HK-2 (cell line): Measurements from ENCODE around the gene TCHP.
"Not testable (repeated sequence)": the region's sequence is repeated elsewhere in the genome, so short reads cannot be mapped to it uniquely, and the experiment has no call there.

ENCODE experiments used
- DNase-seq: peaks from one replicate; pipeline ENCODE4 v3.0.0-alpha.2; 2018; ENCODE audit not compliant: unreplicated experiment

The TCHP gene

GRCh38 chr12:109879351-109880042, 20.6 kb upstream of the TCHP start:
- DNase-seq: no peak

- peak; percentile 82 for DNase-seq
These were observed 19.8 kb upstream of the TCHP start, which contains the start of gene GLTP for GRCh38 chr12:109880043-109880931. TSS of gene GLTP (minus strand) at chr12:109880541. CDS start at chr12:109880374, 167 bp downstream.

- DNase-seq: no peak
These were observed 19.1 kb upstream of the TCHP start for GRCh38 chr12:109880938-109881337.

- DNase-seq: no peak
These were observed 18.3 kb upstream of the TCHP start for GRCh38 chr12:109881752-109882151.

- no peak for DNase-seq
These were observed 16.6 kb upstream of the TCHP start for GRCh38 chr12:109883461-109883860.

GRCh38 chr12:109885616-109886015, 14.5 kb upstream of the TCHP start:
- DNase-seq: no peak

GRCh38 chr12:109888179-109889020, 11.7 kb upstream of the TCHP start:
- no peak for DNase-seq

DNA sequence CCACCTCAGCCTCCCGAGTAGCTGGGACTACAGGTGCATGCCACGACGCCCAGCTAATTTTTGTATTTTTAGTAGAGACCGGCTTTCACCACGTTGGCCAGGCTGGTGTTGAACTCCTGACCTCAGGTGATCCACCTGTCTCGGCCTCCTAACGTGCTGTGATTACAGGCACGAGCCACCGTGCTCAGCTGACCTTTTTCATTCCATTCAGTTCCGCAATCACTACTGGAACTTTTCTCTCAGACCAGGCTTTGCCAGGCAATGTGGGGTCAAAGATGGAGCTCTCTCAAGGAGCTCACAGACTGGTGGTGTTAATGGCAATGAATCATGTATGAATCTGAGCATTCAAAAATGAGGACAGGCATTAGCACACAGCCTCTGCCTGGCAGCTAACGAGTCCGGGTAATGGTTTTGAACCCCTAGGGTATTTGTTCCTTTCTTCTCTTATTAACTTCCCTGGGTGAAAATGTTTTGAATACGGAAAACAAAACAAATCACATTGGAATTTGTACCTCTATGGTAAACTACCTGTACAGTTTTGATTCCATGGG, 9.4 kb upstream of the TCHP start:
- no peak for DNase-seq

DNA sequence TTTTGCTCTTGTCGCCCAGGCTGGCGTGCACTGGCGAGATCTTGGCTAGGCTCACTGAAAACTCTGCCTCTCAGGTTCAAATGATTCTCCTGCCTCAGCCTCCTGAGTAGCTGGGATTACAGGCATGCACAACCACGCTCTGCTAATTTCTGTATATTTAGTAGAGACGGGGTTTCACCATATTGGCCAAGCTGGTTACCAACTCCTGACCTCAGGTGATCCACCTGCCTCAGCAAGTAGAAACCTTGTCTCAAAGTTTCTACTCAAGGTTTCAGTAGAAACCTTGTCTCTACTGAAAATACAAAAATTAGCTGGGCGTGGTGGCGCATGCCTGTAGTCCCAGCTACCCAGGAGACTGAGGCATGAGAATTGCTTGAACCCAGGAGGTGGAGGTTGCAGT, 8.3 kb upstream of the TCHP start:
- not testable (repeated sequence) for DNase-seq

GRCh38 chr12:109892165-109892715, 7.8 kb upstream of the TCHP start:
- DNase-seq: no peak

GRCh38 chr12:109892748-109893147, 7.3 kb upstream of the TCHP start:
- no peak for DNase-seq

- no peak for DNase-seq
These were observed 6.6 kb upstream of the TCHP start for GRCh38 chr12:109893261-109893995.

- DNase-seq: no peak
These were observed 5.1 kb upstream of the TCHP start for GRCh38 chr12:109894939-109895338.

- no peak for DNase-seq
These were observed 3.9 kb upstream of the TCHP start for GRCh38 chr12:109896188-109896587.

- DNase-seq: no peak
These were observed 3.0 kb upstream of the TCHP start for GRCh38 chr12:109897029-109897428.

GRCh38 chr12:109899345-109899744, 729 bp upstream of the TCHP start:
- DNase-seq: not testable (repeated sequence)

DNA sequence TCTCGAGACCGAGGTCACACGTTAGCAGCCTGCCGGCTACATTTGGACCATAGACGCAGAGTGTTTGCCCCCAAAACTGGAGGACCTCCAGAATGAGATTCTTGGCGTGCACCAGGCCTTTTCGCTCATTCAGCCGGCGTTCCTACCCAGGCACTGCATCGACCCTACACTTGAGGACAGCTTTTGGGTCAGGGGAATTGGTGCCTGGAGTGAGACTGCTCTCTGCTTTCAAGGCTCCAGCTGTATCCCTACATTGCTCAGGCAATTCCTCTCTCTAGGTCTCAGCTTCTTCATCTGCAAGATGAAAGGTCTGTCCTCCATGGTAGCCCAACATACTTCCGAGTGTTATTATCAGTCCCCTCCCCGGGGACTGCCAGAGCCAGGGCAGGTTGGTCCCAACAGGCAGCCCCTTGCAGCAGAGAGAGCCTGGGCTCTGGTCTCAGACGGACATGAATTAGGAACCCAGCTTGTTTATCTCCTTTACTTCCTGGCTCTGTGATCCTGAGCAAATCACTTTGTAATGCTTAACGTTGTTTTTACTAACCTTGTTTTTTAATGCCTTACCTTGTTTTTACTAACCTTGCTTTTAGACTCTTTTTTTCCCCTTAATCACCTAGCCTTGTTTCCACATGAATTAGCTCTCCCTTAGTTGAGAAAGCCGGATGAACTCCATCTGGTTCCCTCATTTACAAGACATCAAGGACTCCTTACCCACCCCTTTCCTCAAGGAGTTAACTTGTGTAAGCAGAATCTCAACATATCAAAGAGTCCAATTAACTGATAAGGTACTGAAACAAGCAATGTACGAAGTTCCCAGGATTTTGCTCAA, 892 bp downstream of the TCHP start:
- DNase-seq: no peak

- DNase-seq: no peak
These were observed 2.9 kb downstream of the TCHP start for GRCh38 chr12:109902891-109903418.

GRCh38 chr12:109905301-109905700, 5.2 kb downstream of the TCHP start:
- no peak for DNase-seq
